ENCODE measurements around the gene ADGRL3.

Gene ADGRL3

GRCh38 chr4:61603086-61603485 lies 403.0 kb downstream of the ADGRL3 start:
- H3K9me2 ChIP-seq (replicated peaks; ENCODE audit: insufficient read depth, low read length), result no peaks in the 10 kb centered on the region
- no peaks in the 10 kb centered on the region for H3F3A ChIP-seq (ENCODE audit: insufficient read depth)
- H4K20me1 ChIP-seq (ENCODE audit: low read depth, low read length), result no peaks in the 10 kb centered on the region
- H2AFZ ChIP-seq (ENCODE audit: low read depth, low read length, severe bottlenecking), result no peak overlapping the region
- no peak overlapping the region for H3K9ac ChIP-seq (ENCODE audit: low read length)
- no peak overlapping the region for H3K27ac ChIP-seq (ENCODE audit: low read depth, low read length)
- TF ChIP-seq CTCF (IDR thresholded peaks at IDR 0.05; ENCODE audit: insufficient read depth, low read length, poor library complexity, severe bottlenecking) (no peak), EZH2phosphoT487 (conservative IDR thresholded peaks at IDR 0.05; ENCODE audit: low read length) (no peak)
- no peaks in the 10 kb centered on the region for H3K36me3 ChIP-seq (ENCODE audit: low read length)
- H3K4me2 ChIP-seq (ENCODE audit: low read depth, low read length, poor library complexity, severe bottlenecking), result no peak overlapping the region
- H3K79me2 ChIP-seq (ENCODE audit: insufficient read depth, low read length), result no peaks in the 10 kb centered on the region
- no peak overlapping the region for H3K4me3 ChIP-seq (ENCODE audit: insufficient read depth, low read length, poor library complexity, severe bottlenecking)
- no peaks in the 10 kb centered on the region for H3K9me3 ChIP-seq (ENCODE audit: insufficient read depth, low read length)
- no peaks in the 10 kb centered on the region for H3K27me3 ChIP-seq (ENCODE audit: low read length)

- Histone ChIP-seq H3K4me2 (ENCODE audit: low read depth, low read length, poor library complexity, severe bottlenecking) (no peak overlapping the region), H3K9me3 (ENCODE audit: insufficient read depth, low read length) (no peaks in the 10 kb centered on the region), H3K27ac (ENCODE audit: low read depth, low read length) (no peak overlapping the region)
These were observed 403.9 kb downstream of the ADGRL3 start for GRCh38 chr4:61604054-61604453.

GRCh38 chr4:61605984-61606383 lies 405.9 kb downstream of the ADGRL3 start:
- no peak for TF ChIP-seq CTCF (IDR thresholded peaks at IDR 0.05; ENCODE audit: insufficient read depth, low read length, poor library complexity, severe bottlenecking)
- TF ChIP-seq EZH2phosphoT487 (conservative IDR thresholded peaks at IDR 0.05; ENCODE audit: low read length), result no peak
- no peak overlapping the region for H3K27ac ChIP-seq (ENCODE audit: low read depth, low read length)
- no peaks in the 10 kb centered on the region for H3K9me3 ChIP-seq (ENCODE audit: insufficient read depth, low read length)
- H2AFZ ChIP-seq (ENCODE audit: low read depth, low read length, severe bottlenecking), result no peak overlapping the region
- no peak overlapping the region for H3K4me2 ChIP-seq (ENCODE audit: low read depth, low read length, poor library complexity, severe bottlenecking)
- no peaks in the 10 kb centered on the region for H3F3A ChIP-seq (ENCODE audit: insufficient read depth)
- H3K4me3 ChIP-seq (ENCODE audit: insufficient read depth, low read length, poor library complexity, severe bottlenecking), result no peak overlapping the region
- H3K79me2 ChIP-seq (ENCODE audit: insufficient read depth, low read length), result no peaks in the 10 kb centered on the region
- no peak overlapping the region for H3K9ac ChIP-seq (ENCODE audit: low read length)
- H3K9me2 ChIP-seq (replicated peaks; ENCODE audit: insufficient read depth, low read length), result no peaks in the 10 kb centered on the region
- H3K27me3 ChIP-seq (ENCODE audit: low read length), result no peaks in the 10 kb centered on the region
- no peaks in the 10 kb centered on the region for H3K36me3 ChIP-seq (ENCODE audit: low read length)
- no peaks in the 10 kb centered on the region for H4K20me1 ChIP-seq (ENCODE audit: low read depth, low read length)

More at GRCh38 chr4:61604054-61604453, 403.9 kb downstream of the ADGRL3 start:
- H2AFZ ChIP-seq (ENCODE audit: low read depth, low read length, severe bottlenecking), result no peak overlapping the region
- no peak overlapping the region for H3K9ac ChIP-seq (ENCODE audit: low read length)
- H4K20me1 ChIP-seq (ENCODE audit: low read depth, low read length), result no peaks in the 10 kb centered on the region
- H3K4me3 ChIP-seq (ENCODE audit: insufficient read depth, low read length, poor library complexity, severe bottlenecking), result no peak overlapping the region
- no peaks in the 10 kb centered on the region for H3K27me3 ChIP-seq (ENCODE audit: low read length)
- no peaks in the 10 kb centered on the region for H3K79me2 ChIP-seq (ENCODE audit: insufficient read depth, low read length)
- no peaks in the 10 kb centered on the region for H3K36me3 ChIP-seq (ENCODE audit: low read length)
- TF ChIP-seq CTCF (IDR thresholded peaks at IDR 0.05; ENCODE audit: insufficient read depth, low read length, poor library complexity, severe bottlenecking), result no peak
- TF ChIP-seq EZH2phosphoT487 (conservative IDR thresholded peaks at IDR 0.05; ENCODE audit: low read length), result no peak
- no peaks in the 10 kb centered on the region for H3K9me2 ChIP-seq (replicated peaks; ENCODE audit: insufficient read depth, low read length)
- H3F3A ChIP-seq (ENCODE audit: insufficient read depth), result no peaks in the 10 kb centered on the region
